B cell (primary cell): ENCODE measurements around the gene AUTS2.

Experiments
- EZH2 ChIP-seq: IDR thresholded peaks from 2 replicates; pipeline ENCODE4 v1.6.1; 2012; ENCODE audit warnings: borderline replicate concordance, low read depth, mild to moderate bottlenecking, moderate library complexity, low read length; ENCODE audit not compliant: insufficient read depth, poor library complexity, severe bottlenecking
- TF ChIP-seq, protein P1 (sequence below): fragments of 200-600 bp; IDR thresholded peaks from one replicate; pipeline ENCODE4 v1.8.0; 2022; ENCODE audit warnings: antibody characterized with exemption, mild to moderate bottlenecking

DNA sequence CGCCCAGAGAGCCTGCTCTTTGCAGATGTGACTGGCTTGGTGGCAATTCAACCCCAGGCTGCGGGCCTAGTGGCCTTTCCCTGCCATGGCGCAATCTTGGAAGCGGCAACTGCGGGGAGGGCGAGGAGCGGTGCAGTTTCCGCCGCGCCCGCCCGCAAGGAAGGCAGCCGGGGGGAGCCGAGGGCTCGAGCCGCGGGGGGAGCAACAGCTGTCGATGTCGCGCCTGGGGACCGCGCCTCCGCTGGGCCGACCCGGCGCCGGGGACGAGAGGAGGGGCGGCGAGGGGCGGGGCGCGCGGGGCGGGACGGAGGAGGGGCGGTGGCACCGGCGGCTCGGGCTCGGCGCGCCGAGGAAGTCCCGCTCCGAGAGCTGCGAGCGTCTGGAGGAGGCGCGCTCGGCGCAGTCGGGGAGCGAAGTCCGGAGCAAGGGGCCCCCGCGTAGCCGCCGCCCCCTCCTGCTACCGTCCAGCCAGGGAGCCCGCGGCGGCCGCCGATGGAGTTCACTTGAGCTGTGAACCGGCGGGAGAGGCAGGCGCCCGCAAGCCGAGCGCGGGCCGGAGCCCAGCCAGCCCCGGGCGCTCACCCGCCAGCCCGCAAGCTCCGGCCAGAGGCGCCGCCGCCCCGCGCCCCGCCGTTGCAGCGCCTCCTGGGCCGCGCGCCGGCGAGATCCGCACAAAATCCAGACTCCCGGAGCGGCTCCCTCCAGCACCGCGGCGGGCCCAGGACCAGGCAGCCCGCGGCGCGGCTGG lies 1095.6 kb downstream of the AUTS2 start:
- TF ChIP-seq, protein P1, sequence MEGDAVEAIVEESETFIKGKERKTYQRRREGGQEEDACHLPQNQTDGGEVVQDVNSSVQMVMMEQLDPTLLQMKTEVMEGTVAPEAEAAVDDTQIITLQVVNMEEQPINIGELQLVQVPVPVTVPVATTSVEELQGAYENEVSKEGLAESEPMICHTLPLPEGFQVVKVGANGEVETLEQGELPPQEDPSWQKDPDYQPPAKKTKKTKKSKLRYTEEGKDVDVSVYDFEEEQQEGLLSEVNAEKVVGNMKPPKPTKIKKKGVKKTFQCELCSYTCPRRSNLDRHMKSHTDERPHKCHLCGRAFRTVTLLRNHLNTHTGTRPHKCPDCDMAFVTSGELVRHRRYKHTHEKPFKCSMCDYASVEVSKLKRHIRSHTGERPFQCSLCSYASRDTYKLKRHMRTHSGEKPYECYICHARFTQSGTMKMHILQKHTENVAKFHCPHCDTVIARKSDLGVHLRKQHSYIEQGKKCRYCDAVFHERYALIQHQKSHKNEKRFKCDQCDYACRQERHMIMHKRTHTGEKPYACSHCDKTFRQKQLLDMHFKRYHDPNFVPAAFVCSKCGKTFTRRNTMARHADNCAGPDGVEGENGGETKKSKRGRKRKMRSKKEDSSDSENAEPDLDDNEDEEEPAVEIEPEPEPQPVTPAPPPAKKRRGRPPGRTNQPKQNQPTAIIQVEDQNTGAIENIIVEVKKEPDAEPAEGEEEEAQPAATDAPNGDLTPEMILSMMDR, result no peak
- TF ChIP-seq EZH2, result no peak
